ENCODE data around the gene MAPKAPK3.

DNA sequence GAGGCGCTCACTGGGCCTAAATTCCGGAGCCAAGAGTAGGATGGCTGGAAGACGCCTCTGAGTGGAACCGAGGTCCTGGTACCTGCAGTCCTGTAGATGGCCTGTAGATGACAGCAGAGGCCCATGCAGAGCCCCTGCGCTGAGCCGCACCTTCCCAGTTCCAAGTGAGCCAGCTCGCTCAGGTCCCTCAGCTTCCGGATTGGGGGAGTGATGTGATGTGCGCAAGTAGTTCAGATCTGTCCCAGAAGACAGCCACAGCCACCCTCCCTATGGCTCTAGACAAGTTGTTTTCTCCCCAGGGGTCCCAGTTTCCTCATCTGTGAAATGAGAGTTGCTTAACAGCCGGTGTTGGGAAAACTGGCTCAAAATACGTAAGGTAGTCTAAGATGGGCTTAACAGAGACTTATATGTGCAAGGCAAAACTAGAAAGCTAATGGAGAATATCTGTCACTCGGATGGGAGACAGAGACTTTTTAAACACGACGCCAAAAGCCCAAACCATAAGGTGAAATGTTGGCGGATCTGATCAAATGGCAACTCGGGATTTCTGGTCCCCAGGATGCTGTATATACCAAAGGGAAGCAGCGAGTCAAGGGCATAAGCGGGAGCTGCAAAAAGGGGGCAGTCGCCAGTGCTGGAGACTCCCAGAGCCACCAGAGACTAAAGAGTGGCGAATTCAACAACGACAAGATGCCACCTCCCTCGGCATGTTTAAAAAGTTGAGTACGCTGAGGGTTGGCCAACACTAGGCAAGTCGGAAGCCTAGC lies 765 bp upstream of the MAPKAPK3 start:
- TF ChIP-seq POLR2A (IDR thresholded peaks at IDR 0.05) (no peak), EP300 (IDR thresholded peaks at IDR 0.05) (no peak)
- TF ChIP-seq, protein P1, sequence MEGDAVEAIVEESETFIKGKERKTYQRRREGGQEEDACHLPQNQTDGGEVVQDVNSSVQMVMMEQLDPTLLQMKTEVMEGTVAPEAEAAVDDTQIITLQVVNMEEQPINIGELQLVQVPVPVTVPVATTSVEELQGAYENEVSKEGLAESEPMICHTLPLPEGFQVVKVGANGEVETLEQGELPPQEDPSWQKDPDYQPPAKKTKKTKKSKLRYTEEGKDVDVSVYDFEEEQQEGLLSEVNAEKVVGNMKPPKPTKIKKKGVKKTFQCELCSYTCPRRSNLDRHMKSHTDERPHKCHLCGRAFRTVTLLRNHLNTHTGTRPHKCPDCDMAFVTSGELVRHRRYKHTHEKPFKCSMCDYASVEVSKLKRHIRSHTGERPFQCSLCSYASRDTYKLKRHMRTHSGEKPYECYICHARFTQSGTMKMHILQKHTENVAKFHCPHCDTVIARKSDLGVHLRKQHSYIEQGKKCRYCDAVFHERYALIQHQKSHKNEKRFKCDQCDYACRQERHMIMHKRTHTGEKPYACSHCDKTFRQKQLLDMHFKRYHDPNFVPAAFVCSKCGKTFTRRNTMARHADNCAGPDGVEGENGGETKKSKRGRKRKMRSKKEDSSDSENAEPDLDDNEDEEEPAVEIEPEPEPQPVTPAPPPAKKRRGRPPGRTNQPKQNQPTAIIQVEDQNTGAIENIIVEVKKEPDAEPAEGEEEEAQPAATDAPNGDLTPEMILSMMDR (IDR thresholded peaks at IDR 0.05), result peak; percentile 94 to 99 (median 95)

All from ovary (tissue), 3 donors.